ENCODE measurements around the gene EHBP1.

GRCh38 chr2:62724886-62725711 is 19.6 kb downstream of the EHBP1 start:
- TF ChIP-seq, protein P1, sequence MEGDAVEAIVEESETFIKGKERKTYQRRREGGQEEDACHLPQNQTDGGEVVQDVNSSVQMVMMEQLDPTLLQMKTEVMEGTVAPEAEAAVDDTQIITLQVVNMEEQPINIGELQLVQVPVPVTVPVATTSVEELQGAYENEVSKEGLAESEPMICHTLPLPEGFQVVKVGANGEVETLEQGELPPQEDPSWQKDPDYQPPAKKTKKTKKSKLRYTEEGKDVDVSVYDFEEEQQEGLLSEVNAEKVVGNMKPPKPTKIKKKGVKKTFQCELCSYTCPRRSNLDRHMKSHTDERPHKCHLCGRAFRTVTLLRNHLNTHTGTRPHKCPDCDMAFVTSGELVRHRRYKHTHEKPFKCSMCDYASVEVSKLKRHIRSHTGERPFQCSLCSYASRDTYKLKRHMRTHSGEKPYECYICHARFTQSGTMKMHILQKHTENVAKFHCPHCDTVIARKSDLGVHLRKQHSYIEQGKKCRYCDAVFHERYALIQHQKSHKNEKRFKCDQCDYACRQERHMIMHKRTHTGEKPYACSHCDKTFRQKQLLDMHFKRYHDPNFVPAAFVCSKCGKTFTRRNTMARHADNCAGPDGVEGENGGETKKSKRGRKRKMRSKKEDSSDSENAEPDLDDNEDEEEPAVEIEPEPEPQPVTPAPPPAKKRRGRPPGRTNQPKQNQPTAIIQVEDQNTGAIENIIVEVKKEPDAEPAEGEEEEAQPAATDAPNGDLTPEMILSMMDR (conservative IDR thresholded peaks at IDR 0.05; ENCODE audit: low read depth in 2 of 2) = peak; percentile 58 to 79
- TF ChIP-seq EZH2phosphoT487 (IDR thresholded peaks at IDR 0.05; ENCODE audit: unreplicated experiment) (no peak), EZH2 (IDR thresholded peaks at IDR 0.05; ENCODE audit: low read depth, unreplicated experiment) (no peak), ZNF462 (CRISPR knock-in tag; IDR thresholded peaks at IDR 0.05) (no peak)

Data from GM23338 (cell line).